NT2/D1 (cell line): ENCODE data around the gene PSPC1.
"Not testable (repeated sequence)": the region's sequence is repeated elsewhere in the genome, so short reads cannot be mapped to it uniquely, and the experiment has no call there.

Source experiments
- SUZ12 ChIP-seq: IDR thresholded peaks from 2 replicates; pipeline ENCODE4 v1.6.1; 2011; ENCODE audit not compliant: insufficient read length, insufficient read depth; ENCODE audit errors: extremely low read depth
- YY1 ChIP-seq: IDR thresholded peaks from 2 replicates; pipeline ENCODE4 v1.6.1; 2011; ENCODE audit not compliant: insufficient read length, insufficient read depth
- ZNF274 ChIP-seq: IDR thresholded peaks from 2 replicates; pipeline ENCODE4 v1.6.1; 2011; ENCODE audit warnings: mild to moderate bottlenecking, low read depth, low read length

GRCh38 chr13:19700963-19701362 lies 81.8 kb downstream of the PSPC1 start:
- not testable (repeated sequence) for TF ChIP-seq ZNF274, YY1, SUZ12
